Measurements from ENCODE around the gene DYRK2. TPM values are rescaled to one million over a fixed set of nuclear protein-coding genes. Genes with fewer than 3 reads are reported as not detected.

DYRK2 gene
- total RNA-seq, 1 experiment from 2014 or later: 20.6 TPM

GRCh38 chr12:67640863-67641262, 7.7 kb upstream of the DYRK2 start:
- CTCF ChIA-PET: no interaction called here
- H3K4me3 ChIP-seq (ENCODE audit: low read length): no peak overlapping the region
- H3K79me2 ChIP-seq (ENCODE audit: low read length): no peaks in the 10 kb centered on the region
- no peaks in the 10 kb centered on the region for H3K9me2 ChIP-seq (replicated peaks; ENCODE audit: low read length)
- no peak overlapping the region for H2AFZ ChIP-seq (ENCODE audit: low read length)
- no peak overlapping the region for H3K9ac ChIP-seq (ENCODE audit: low read length)
- POLR2A ChIA-PET (ENCODE audit: unreplicated experiment): no interaction called here
- BruUV-seq (replicated peaks): no TSS peak
- no peaks in the 10 kb centered on the region for H3K36me3 ChIP-seq (ENCODE audit: low read depth, low read length)
- H3K27me3 ChIP-seq (ENCODE audit: low read length): no peaks in the 10 kb centered on the region
- no peaks in the 10 kb centered on the region for H4K20me1 ChIP-seq (ENCODE audit: low read length)
- H3K9me3 ChIP-seq (ENCODE audit: low read length): no peaks in the 10 kb centered on the region
- H3F3A ChIP-seq (ENCODE audit: low read length, unreplicated experiment): no peaks in the 10 kb centered on the region
- no peaks in the 10 kb centered on the region for H3K4me1 ChIP-seq (ENCODE audit: insufficient read depth, low read length)
- intact Hi-C loops (cut with micrococcal nuclease): no loop called here
- no peak for TF ChIP-seq EZH2 (IDR thresholded peaks at IDR 0.05; ENCODE audit: low read length, unreplicated experiment)
- TF ChIP-seq, protein P1, sequence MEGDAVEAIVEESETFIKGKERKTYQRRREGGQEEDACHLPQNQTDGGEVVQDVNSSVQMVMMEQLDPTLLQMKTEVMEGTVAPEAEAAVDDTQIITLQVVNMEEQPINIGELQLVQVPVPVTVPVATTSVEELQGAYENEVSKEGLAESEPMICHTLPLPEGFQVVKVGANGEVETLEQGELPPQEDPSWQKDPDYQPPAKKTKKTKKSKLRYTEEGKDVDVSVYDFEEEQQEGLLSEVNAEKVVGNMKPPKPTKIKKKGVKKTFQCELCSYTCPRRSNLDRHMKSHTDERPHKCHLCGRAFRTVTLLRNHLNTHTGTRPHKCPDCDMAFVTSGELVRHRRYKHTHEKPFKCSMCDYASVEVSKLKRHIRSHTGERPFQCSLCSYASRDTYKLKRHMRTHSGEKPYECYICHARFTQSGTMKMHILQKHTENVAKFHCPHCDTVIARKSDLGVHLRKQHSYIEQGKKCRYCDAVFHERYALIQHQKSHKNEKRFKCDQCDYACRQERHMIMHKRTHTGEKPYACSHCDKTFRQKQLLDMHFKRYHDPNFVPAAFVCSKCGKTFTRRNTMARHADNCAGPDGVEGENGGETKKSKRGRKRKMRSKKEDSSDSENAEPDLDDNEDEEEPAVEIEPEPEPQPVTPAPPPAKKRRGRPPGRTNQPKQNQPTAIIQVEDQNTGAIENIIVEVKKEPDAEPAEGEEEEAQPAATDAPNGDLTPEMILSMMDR (conservative IDR thresholded peaks at IDR 0.05; ENCODE audit: low read depth, low read length): no peak
- no peak overlapping the region for H3K27ac ChIP-seq (ENCODE audit: low read length)
- no peak; the same call in 1 of the 2 replicates for ATAC-seq
- no peak for DNase-seq
- H3K4me2 ChIP-seq (ENCODE audit: low read length): no peak overlapping the region

- Histone ChIP-seq H4K20me1 (ENCODE audit: low read length) (no peaks in the 10 kb centered on the region), H3K9me3 (ENCODE audit: low read length) (no peaks in the 10 kb centered on the region), H3K9ac (ENCODE audit: low read length) (no peak overlapping the region), H2AFZ (ENCODE audit: low read length) (no peak overlapping the region), H3K9me2 (replicated peaks; ENCODE audit: low read length) (no peaks in the 10 kb centered on the region), H3K36me3 (ENCODE audit: low read depth, low read length) (no peaks in the 10 kb centered on the region), H3K27me3 (ENCODE audit: low read length) (no peaks in the 10 kb centered on the region), H3K27ac (ENCODE audit: low read length) (no peak overlapping the region), H3K79me2 (ENCODE audit: low read length) (peaks cover 10% of the 10 kb centered on the region), H3F3A (ENCODE audit: low read length, unreplicated experiment) (no peaks in the 10 kb centered on the region), H3K4me2 (ENCODE audit: low read length) (no peak overlapping the region), H3K4me1 (ENCODE audit: insufficient read depth, low read length) (peaks cover 5% of the 10 kb centered on the region), H3K4me3 (ENCODE audit: low read length) (no peak overlapping the region)
- intact Hi-C loops (cut with micrococcal nuclease): loop anchor here (5.0 kb wide), 1 partner anchor 53 kb away; no protein-coding TSS in a partner anchor
- BruUV-seq (replicated peaks): no TSS peak
- ChIA-PET POLR2A (ENCODE audit: unreplicated experiment) (no interaction called here), CTCF (no interaction called here)
- DNase-seq (no peak), ATAC-seq (no peak)
- TF ChIP-seq EZH2 (IDR thresholded peaks at IDR 0.05; ENCODE audit: low read length, unreplicated experiment) (no peak), EZH2phosphoT487 (IDR thresholded peaks at IDR 0.05; ENCODE audit: borderline replicate concordance, low read length) (no peak)
- TF ChIP-seq, protein P1 (conservative IDR thresholded peaks at IDR 0.05; ENCODE audit: low read depth, low read length): no peak
Measured at GRCh38 chr12:67645126-67645525, 3.4 kb upstream of the DYRK2 start.

GRCh38 chr12:67645601-67646000, 2.9 kb upstream of the DYRK2 start:
- ATAC-seq (no peak), DNase-seq (no peak)
- Histone ChIP-seq H3K9me3 (ENCODE audit: low read length) (no peaks in the 10 kb centered on the region), H3K27me3 (ENCODE audit: low read length) (no peaks in the 10 kb centered on the region), H3K4me3 (ENCODE audit: low read length) (no peak overlapping the region), H3K9ac (ENCODE audit: low read length) (no peak overlapping the region), H3K4me2 (ENCODE audit: low read length) (no peak overlapping the region), H3K79me2 (ENCODE audit: low read length) (peaks cover 14% of the 10 kb centered on the region), H2AFZ (ENCODE audit: low read length) (no peak overlapping the region), H4K20me1 (ENCODE audit: low read length) (peaks cover 3% of the 10 kb centered on the region), H3F3A (ENCODE audit: low read length, unreplicated experiment) (no peaks in the 10 kb centered on the region), H3K9me2 (replicated peaks; ENCODE audit: low read length) (no peaks in the 10 kb centered on the region), H3K36me3 (ENCODE audit: low read depth, low read length) (no peaks in the 10 kb centered on the region), H3K27ac (ENCODE audit: low read length) (no peak overlapping the region), H3K4me1 (ENCODE audit: insufficient read depth, low read length) (peaks cover 8% of the 10 kb centered on the region)
- POLR2A ChIA-PET (ENCODE audit: unreplicated experiment): no interaction called here
- BruUV-seq (replicated peaks): no TSS peak
- no peak for TF ChIP-seq EZH2phosphoT487 (IDR thresholded peaks at IDR 0.05; ENCODE audit: borderline replicate concordance, low read length)
- no peak for TF ChIP-seq EZH2 (IDR thresholded peaks at IDR 0.05; ENCODE audit: low read length, unreplicated experiment)
- TF ChIP-seq, protein P1 (conservative IDR thresholded peaks at IDR 0.05; ENCODE audit: low read depth, low read length): no peak
- CTCF ChIA-PET: no interaction called here
- intact Hi-C loops (cut with micrococcal nuclease): loop anchor here (5.0 kb wide), 1 partner anchor 53 kb away; no protein-coding TSS in a partner anchor
